ENCODE measurements around the gene RAPGEF4.

RAPGEF4 gene

GRCh38 chr2:173099804-173100203 lies 364.2 kb downstream of the RAPGEF4 start:
- ChIA-PET CTCF (no interaction called here), POLR2A (ENCODE audit: low non-redundant PET) (no interaction called here)
- no peak for TF ChIP-seq CTCF (conservative IDR thresholded peaks at IDR 0.05; ENCODE audit: low read depth)
- DNase-seq (ENCODE audit: low spot score), result no peak
- H3K27ac ChIP-seq, result no peak overlapping the region

DNA sequence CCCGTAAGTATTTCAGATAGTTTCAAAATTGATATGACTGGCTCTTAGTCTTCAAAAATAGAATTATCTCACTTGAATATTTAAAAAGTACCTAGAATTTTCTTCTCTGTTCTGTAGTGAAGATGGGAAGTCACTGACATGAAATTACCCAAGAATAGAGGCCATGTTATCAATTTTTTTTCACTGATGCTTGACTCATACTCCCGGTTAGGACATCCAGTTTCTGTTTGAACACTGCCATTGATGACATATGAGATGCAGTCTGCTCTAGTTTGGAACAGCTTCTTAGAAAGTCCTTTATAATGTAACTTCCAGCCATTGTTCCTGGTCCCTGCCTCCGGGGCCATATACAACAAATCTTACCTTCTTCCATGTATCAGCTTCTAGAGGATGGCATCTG lies 366.0 kb downstream of the RAPGEF4 start:
- no peak overlapping the region for H3K27ac ChIP-seq
- POLR2A ChIA-PET (ENCODE audit: low non-redundant PET), result no interaction called here
- peak; percentile 27 for DNase-seq (ENCODE audit: low spot score)
- CTCF ChIA-PET, result interaction anchor here (0.6 kb wide), 1 partner anchor 98 kb away, joined by 3 read pairs; no protein-coding TSS in a partner anchor
- TF ChIP-seq CTCF (conservative IDR thresholded peaks at IDR 0.05; ENCODE audit: low read depth), result no peak
